Duodenal mucosa (tissue), 2 donors: ENCODE measurements around the gene ASTN2.

Experiments
- H3K27ac ChIP-seq: one replicate; pipeline ENCODE4 v1.7.0; 2013; ENCODE audit warnings: low read depth, low read length
- H3K27me3 ChIP-seq, 2 donors: one replicate each; pipeline ENCODE4 v1.7.0; 2013; ENCODE audit warnings: low read length in 2 of 2, control low read depth in 1 of 2; ENCODE audit not compliant: insufficient read depth in 2 of 2, control insufficient read depth in 1 of 2
- H3K36me3 ChIP-seq, 2 donors: one replicate each; pipeline ENCODE4 v1.7.0; 2013; ENCODE audit warnings: low read length in 2 of 2, control low read depth in 1 of 2; ENCODE audit not compliant: insufficient read depth in 2 of 2, control insufficient read depth in 1 of 2
- H3K4me1 ChIP-seq, 2 donors: one replicate each; pipeline ENCODE4 v1.7.0; 2013; ENCODE audit warnings: low read length in 2 of 2, control low read depth in 1 of 2; ENCODE audit not compliant: insufficient read depth in 2 of 2, control insufficient read depth in 1 of 2
- H3K4me3 ChIP-seq, 2 donors: one replicate each; pipeline ENCODE4 v1.7.0; 2013; ENCODE audit warnings: low read length in 2 of 2, low read depth in 1 of 2
- H3K9ac ChIP-seq, 2 donors: one replicate each; pipeline ENCODE4 v1.7.0; 2013; ENCODE audit warnings: low read length in 2 of 2, low read depth in 1 of 2
- H3K9me3 ChIP-seq, 2 donors: one replicate each; pipeline ENCODE4 v1.7.0; 2013; ENCODE audit warnings: low read length in 2 of 2, control low read depth in 1 of 2; ENCODE audit not compliant: control insufficient read depth in 1 of 2

Gene ASTN2

DNA sequence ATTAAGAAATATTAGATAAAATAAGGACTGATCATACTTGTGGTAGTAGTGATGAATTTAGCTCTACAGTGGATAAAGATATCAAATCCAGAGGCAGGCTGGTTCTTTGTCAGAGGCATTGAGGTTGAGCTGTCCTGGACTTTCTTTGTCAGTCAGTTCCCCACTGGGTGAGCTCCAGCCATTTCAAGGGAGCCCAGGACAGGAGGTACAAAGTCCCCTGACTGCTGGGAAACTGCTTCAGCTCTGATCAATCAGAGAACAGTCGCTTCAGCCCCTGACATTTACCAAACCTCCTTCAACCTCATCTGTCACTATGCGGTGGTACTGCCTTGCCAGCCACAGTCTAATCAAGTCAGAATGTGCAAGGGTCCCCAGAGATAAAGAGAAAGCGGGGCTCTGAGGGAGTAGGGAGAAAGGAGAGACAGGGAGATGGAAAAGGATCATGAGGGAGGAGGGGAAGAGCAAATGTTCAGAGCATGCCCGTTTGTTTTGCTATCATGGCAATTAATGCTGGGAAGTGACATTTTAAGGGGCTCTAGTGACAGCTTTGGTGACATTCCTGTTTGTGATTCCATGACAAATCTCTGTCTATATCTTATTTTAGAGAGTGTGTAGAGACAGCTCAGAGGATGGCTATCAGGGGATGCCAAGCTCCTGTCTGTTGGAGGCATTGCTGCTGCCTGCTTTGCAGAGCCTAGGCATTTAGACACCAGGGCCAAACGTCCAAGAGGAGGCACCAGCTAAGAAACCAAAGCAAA lies 223.2 kb downstream of the ASTN2 start:
- no peaks in the 10 kb centered on the region for H3K9me3 ChIP-seq
- no peak overlapping the region for H3K27ac ChIP-seq
- H3K9ac ChIP-seq: no peak overlapping the region
- no peaks in the 10 kb centered on the region for H3K36me3 ChIP-seq
- H3K4me1 ChIP-seq: no peaks in the 10 kb centered on the region
- no peaks in the 10 kb centered on the region for H3K27me3 ChIP-seq
- H3K4me3 ChIP-seq: no peak overlapping the region

GRCh38 chr9:117189121-117189520 lies 225.7 kb downstream of the ASTN2 start:
- Histone ChIP-seq H3K9me3 (no peaks in the 10 kb centered on the region), H3K36me3 (no peaks in the 10 kb centered on the region), H3K27me3 (no peaks in the 10 kb centered on the region), H3K9ac (no peak overlapping the region), H3K27ac (no peak overlapping the region), H3K4me3 (no peak overlapping the region), H3K4me1 (no peaks in the 10 kb centered on the region)

DNA sequence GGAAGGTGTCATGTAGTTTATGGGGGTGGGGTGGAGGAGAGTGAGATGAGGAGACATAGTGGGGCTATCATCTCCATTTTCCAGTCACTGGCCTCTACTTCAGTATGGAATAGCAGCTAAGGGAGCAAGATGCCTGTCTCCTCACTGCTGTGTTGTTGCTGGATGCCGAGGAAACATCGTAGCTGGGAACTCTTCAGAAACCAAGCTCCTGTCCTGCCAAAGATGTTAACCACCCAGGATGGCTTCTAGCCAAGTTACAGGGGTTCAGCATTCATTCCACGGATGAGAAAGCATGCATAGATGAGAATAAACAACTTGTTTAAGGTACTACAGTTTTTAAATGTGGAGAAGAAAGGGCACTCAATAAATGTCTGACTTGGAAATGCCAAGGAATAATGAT lies 226.5 kb downstream of the ASTN2 start:
- no peak overlapping the region for H3K27ac ChIP-seq
- no peaks in the 10 kb centered on the region for H3K9me3 ChIP-seq

GRCh38 chr9:117187498-117187897 lies 227.4 kb downstream of the ASTN2 start:
- no peak overlapping the region for H3K27ac ChIP-seq
- no peak overlapping the region for H3K9ac ChIP-seq
- no peaks in the 10 kb centered on the region for H3K4me1 ChIP-seq
- no peaks in the 10 kb centered on the region for H3K27me3 ChIP-seq
- H3K36me3 ChIP-seq: no peaks in the 10 kb centered on the region
- no peak overlapping the region for H3K4me3 ChIP-seq
- H3K9me3 ChIP-seq: no peaks in the 10 kb centered on the region

More for the DNA sequence above, 226.5 kb downstream of the ASTN2 start:
- no peaks in the 10 kb centered on the region for H3K27me3 ChIP-seq
- H3K9ac ChIP-seq: no peak overlapping the region
- no peaks in the 10 kb centered on the region for H3K36me3 ChIP-seq
- H3K4me3 ChIP-seq: no peak overlapping the region
- no peaks in the 10 kb centered on the region for H3K4me1 ChIP-seq

- H3K4me1 ChIP-seq: no peaks in the 10 kb centered on the region
- H3K9me3 ChIP-seq: peaks cover 0 to 4% of the 10 kb centered on the region in 2 donors
- H3K4me3 ChIP-seq: no peak overlapping the region
- H3K27ac ChIP-seq: no peak overlapping the region
- no peaks in the 10 kb centered on the region for H3K27me3 ChIP-seq
- no peak overlapping the region for H3K9ac ChIP-seq
- H3K36me3 ChIP-seq: no peaks in the 10 kb centered on the region
Observed at GRCh38 chr9:117184173-117184572, 230.7 kb downstream of the ASTN2 start.

DNA sequence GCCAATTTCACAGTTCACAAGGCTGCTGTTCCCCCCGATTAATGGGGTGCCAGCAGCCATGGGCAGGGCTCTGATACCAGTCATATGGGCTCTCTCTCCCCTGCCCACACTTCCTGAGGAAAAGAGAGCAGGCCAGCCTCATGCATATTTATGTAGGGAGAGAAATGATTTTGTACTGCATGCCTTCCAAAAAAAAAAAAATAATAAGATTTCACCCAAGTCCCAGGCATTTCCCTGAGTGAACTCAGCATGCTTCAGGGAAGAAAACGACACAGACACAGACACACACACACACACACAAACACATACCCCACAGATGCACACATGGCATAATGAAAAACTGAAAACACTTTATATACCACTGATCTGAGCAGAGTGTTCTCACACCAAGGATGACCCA lies 232.8 kb downstream of the ASTN2 start:
- Histone ChIP-seq H3K36me3 (no peaks in the 10 kb centered on the region), H3K4me3 (no peak overlapping the region), H3K27me3 (no peaks in the 10 kb centered on the region), H3K27ac (no peak overlapping the region), H3K9ac (no peak overlapping the region), H3K9me3 (peaks cover 0 to 4% of the 10 kb centered on the region in 2 donors), H3K4me1 (no peaks in the 10 kb centered on the region)

GRCh38 chr9:117180896-117181445 lies 233.9 kb downstream of the ASTN2 start:
- no peaks in the 10 kb centered on the region for H3K36me3 ChIP-seq
- H3K27me3 ChIP-seq: no peaks in the 10 kb centered on the region
- H3K9me3 ChIP-seq: peaks cover 0 to 4% of the 10 kb centered on the region in 2 donors
- H3K9ac ChIP-seq: no peak overlapping the region
- H3K27ac ChIP-seq: no peak overlapping the region
- no peaks in the 10 kb centered on the region for H3K4me1 ChIP-seq
- no peak overlapping the region for H3K4me3 ChIP-seq

DNA sequence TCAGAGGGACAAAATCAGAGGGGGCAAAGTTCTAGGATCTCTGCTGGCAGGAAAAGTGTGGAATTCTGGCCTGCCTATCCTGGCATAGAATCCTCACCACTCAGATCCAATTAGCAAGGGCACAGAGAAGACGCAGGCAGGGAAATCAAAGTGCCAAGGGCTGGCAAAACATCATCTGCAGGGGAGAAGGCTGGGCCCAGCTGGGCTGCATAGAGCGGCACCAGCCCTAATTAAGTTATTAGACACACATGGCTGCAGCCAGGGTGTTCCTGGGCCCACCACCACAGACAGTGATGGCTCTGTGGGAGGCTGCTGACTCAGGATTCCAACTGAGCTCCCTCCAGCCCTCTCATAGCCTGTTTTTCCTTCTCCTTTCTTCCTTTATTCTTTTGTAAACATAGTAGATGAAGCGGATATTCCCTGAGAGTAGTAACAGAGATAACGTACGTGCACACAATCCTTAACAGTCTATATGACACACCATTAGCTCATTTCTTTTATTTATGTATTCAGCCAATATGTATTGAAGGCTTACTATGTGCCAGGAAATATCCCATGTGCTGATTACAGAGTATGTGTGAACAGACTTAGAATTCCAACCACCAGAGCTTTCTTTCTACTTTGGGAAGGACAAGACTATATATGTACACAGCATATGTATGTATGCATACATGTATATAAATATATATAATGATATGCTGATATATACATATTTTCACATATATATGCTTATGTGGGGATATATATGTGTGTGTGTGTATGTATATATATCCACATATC lies 236.1 kb downstream of the ASTN2 start:
- no peak overlapping the region for H3K4me3 ChIP-seq
- no peak overlapping the region for H3K9ac ChIP-seq
- H3K27me3 ChIP-seq: no peaks in the 10 kb centered on the region
- H3K9me3 ChIP-seq: peaks cover 0 to 4% of the 10 kb centered on the region in 2 donors
- H3K36me3 ChIP-seq: no peaks in the 10 kb centered on the region
- H3K4me1 ChIP-seq: no peaks in the 10 kb centered on the region
- H3K27ac ChIP-seq: no peak overlapping the region

- no peak overlapping the region for H3K9ac ChIP-seq
- no peak overlapping the region for H3K27ac ChIP-seq
- H3K9me3 ChIP-seq: no peaks in the 10 kb centered on the region
- H3K4me3 ChIP-seq: no peak overlapping the region
- H3K4me1 ChIP-seq: no peaks in the 10 kb centered on the region
- H3K36me3 ChIP-seq: no peaks in the 10 kb centered on the region
- no peaks in the 10 kb centered on the region for H3K27me3 ChIP-seq
Observed at GRCh38 chr9:117170567-117170966, 244.3 kb downstream of the ASTN2 start.

GRCh38 chr9:117169089-117169621 lies 245.7 kb downstream of the ASTN2 start:
- Histone ChIP-seq H3K27me3 (no peaks in the 10 kb centered on the region), H3K36me3 (no peaks in the 10 kb centered on the region), H3K27ac (no peak overlapping the region), H3K4me3 (no peak overlapping the region), H3K9me3 (no peaks in the 10 kb centered on the region), H3K9ac (no peak overlapping the region), H3K4me1 (no peaks in the 10 kb centered on the region)
